H1 (cell line): Measurements from ENCODE around the gene R3HDM2. TPM values are rescaled to one million over a fixed set of nuclear protein-coding genes. Genes with fewer than 3 reads are reported as not detected.

Experiments used
- CTCF ChIA-PET: fragments of 300-600 bp; sonication (Branson Sonifier 250); formaldehyde crosslinking; loops from one replicate; lab custom pipeline; 2021; ENCODE audit not compliant: partially characterized antibody; lab: Charles Lee
- POLR2A ChIA-PET: fragments of 300-600 bp; sonication (Branson Sonifier 250); formaldehyde crosslinking; loops from one replicate; lab custom pipeline; 2021; ENCODE audit warnings: inconsistent platforms; ENCODE audit not compliant: partially characterized antibody; lab: Charles Lee
- DNase-seq, 2 experiments: peaks; one replicate each; pipeline versions ENCODE4 v3.0.0 to v3.0.0-alpha.2; 2010 to 2022; ENCODE audit warnings: low spot score in 2 of 2, low read depth in 1 of 2, mixed read lengths in 1 of 2
- FAIRE-seq: peaks from 2 replicates; lab custom pipeline; 2011; peaks lifted over from hg19 to GRCh38; lab: Jason Lieb, UNC
- H2AFZ ChIP-seq: 2 replicates; pipeline ENCODE4 v1.8.1; 2012; ENCODE audit warnings: low read length, inconsistent platforms
- H2AK5ac ChIP-seq: 2 replicates; pipeline ENCODE4 v1.6.1; 2013; ENCODE audit warnings: low read depth, low read length
- H2BK120ac ChIP-seq: replicated peaks from 2 replicates; pipeline ENCODE3; 2013; ENCODE audit warnings: low read depth, low read length, inconsistent platforms
- H2BK12ac ChIP-seq: 2 replicates; pipeline ENCODE4 v1.6.1; 2013; ENCODE audit warnings: low read depth, low read length
- H2BK15ac ChIP-seq: 2 replicates; pipeline ENCODE4 v1.6.1; 2013; ENCODE audit warnings: low read length
- H2BK20ac ChIP-seq: 2 replicates; pipeline ENCODE4 v1.6.1; 2013; ENCODE audit warnings: low read length
- H2BK5ac ChIP-seq: 2 replicates; pipeline ENCODE4 v1.6.1; 2013; ENCODE audit warnings: low read depth, low read length
- H3K14ac ChIP-seq: 2 replicates; pipeline ENCODE4 v1.6.1; 2013; ENCODE audit warnings: inconsistent platforms; ENCODE audit not compliant: insufficient read length
- H3K18ac ChIP-seq: 2 replicates; pipeline ENCODE4 v1.6.1; 2013; ENCODE audit warnings: low read length; ENCODE audit errors: extremely low read depth
- H3K23ac ChIP-seq: 2 replicates; pipeline ENCODE4 v1.6.1; 2013; ENCODE audit warnings: inconsistent platforms; ENCODE audit not compliant: insufficient read length
- H3K23me2 ChIP-seq: 2 replicates; pipeline ENCODE4 v1.6.1; 2013; ENCODE audit warnings: low read depth, low read length
- H3K27ac ChIP-seq: 2 replicates; pipeline ENCODE4 v1.6.1; 2011; ENCODE audit warnings: low read depth, low read length, inconsistent platforms
- H3K27me3 ChIP-seq, 4 experiments: replicated peaks in 1 of 4; 1 replicate in 1 of 4; 2 replicates in 3 of 4; pipeline versions ENCODE4 v1.6.1 to v1.8.1; 2011 to 2013; ENCODE audit warnings: low read length in 3 of 4, mild to moderate bottlenecking in 3 of 4, inconsistent platforms in 2 of 4, mixed read lengths in 2 of 4, moderate library complexity in 1 of 4; ENCODE audit not compliant: control insufficient read depth in 3 of 4, insufficient read depth in 3 of 4; ENCODE audit errors: extremely low read depth in 1 of 4
- H3K36me3 ChIP-seq, 4 experiments: 2 replicates each; pipeline versions ENCODE4 v1.6.1 to v1.8.1; 2011 to 2013; ENCODE audit warnings: mild to moderate bottlenecking in 4 of 4, low read length in 3 of 4, moderate library complexity in 2 of 4, control low read depth in 1 of 4, inconsistent platforms in 1 of 4; ENCODE audit not compliant: insufficient read depth in 4 of 4, control insufficient read depth in 2 of 4
- H3K4ac ChIP-seq: replicated peaks from 2 replicates; pipeline ENCODE3; 2013; ENCODE audit warnings: low read length, low read depth, mixed read lengths, inconsistent platforms; ENCODE audit not compliant: insufficient read length
- H3K4me1 ChIP-seq, 4 experiments: replicated peaks in 1 of 4; 1 replicate in 1 of 4; 2 replicates in 3 of 4; pipeline versions ENCODE4 v1.6.1 to v1.8.1; 2011 to 2013; ENCODE audit warnings: low read length in 3 of 4, inconsistent platforms in 2 of 4, mixed read lengths in 1 of 4; ENCODE audit not compliant: insufficient read depth in 4 of 4, control insufficient read depth in 3 of 4
- H3K4me2 ChIP-seq, 2 experiments: 2 replicates each; pipeline versions ENCODE4 v1.6.1 to v1.8.1; 2011 to 2013; ENCODE audit warnings: low read depth in 2 of 2, low read length in 2 of 2, control low read depth in 1 of 2, inconsistent platforms in 1 of 2, mild to moderate bottlenecking in 1 of 2; ENCODE audit not compliant: insufficient read depth in 1 of 2
- H3K4me3 ChIP-seq, 4 experiments: fragments of 200-600, 300-600 bp in 1 of 4; sonication (generic), shearing (Covaris generic), sonication (Bioruptor Twin) in 1 of 4; 2 replicates each; pipeline versions ENCODE4 v1.5.1 to v1.8.1; 2011 to 2016; ENCODE audit warnings: low read length in 4 of 4, low read depth in 3 of 4, control low read depth in 2 of 4, inconsistent platforms in 2 of 4, mild to moderate bottlenecking in 2 of 4, mixed read lengths in 1 of 4, moderate library complexity in 1 of 4; ENCODE audit not compliant: insufficient read depth in 2 of 4; ENCODE audit errors: extremely low read depth in 1 of 4
- H3K56ac ChIP-seq: replicated peaks from 2 replicates; pipeline ENCODE3; 2013; ENCODE audit warnings: low read depth, mild to moderate bottlenecking, mixed read lengths, low read length, inconsistent platforms; ENCODE audit not compliant: insufficient read length
- H3K79me1 ChIP-seq: 2 replicates; pipeline ENCODE4 v1.6.1; 2013; ENCODE audit warnings: low read depth, low read length, control low read depth
- H3K79me2 ChIP-seq, 2 experiments: 2 replicates each; pipeline versions ENCODE4 v1.6.1 to v1.8.1; 2012 to 2013; ENCODE audit warnings: low read length in 2 of 2, mild to moderate bottlenecking in 2 of 2, inconsistent platforms in 1 of 2; ENCODE audit not compliant: insufficient read depth in 2 of 2, control insufficient read depth in 1 of 2
- H3K9ac ChIP-seq, 4 experiments: replicated peaks in 1 of 4; 1 replicate in 1 of 4; 2 replicates in 3 of 4; pipeline versions ENCODE4 v1.6.1 to v1.8.1; 2011 to 2013; ENCODE audit warnings: low read depth in 3 of 4, low read length in 3 of 4, control low read depth in 2 of 4, mild to moderate bottlenecking in 2 of 4, moderate library complexity in 2 of 4, inconsistent platforms in 1 of 4; ENCODE audit errors: extremely low read depth in 1 of 4
- H3K9me3 ChIP-seq, 2 experiments: 2 replicates each; pipeline versions ENCODE4 v1.6.1 to v1.8.1; 2012 to 2013; ENCODE audit warnings: mild to moderate bottlenecking in 2 of 2, moderate library complexity in 2 of 2, control low read depth in 1 of 2, inconsistent platforms in 1 of 2, low read depth in 1 of 2, low read length in 1 of 2, mixed read lengths in 1 of 2; ENCODE audit not compliant: insufficient read depth in 2 of 2
- H4K20me1 ChIP-seq, 2 experiments: replicated peaks in 1 of 2; 2 replicates each; pipeline versions ENCODE3 to v1.8.1; 2011 to 2013; ENCODE audit warnings: inconsistent platforms in 2 of 2, low read length in 2 of 2, mild to moderate bottlenecking in 1 of 2; ENCODE audit not compliant: insufficient read depth in 2 of 2, control insufficient read depth in 1 of 2
- H4K5ac ChIP-seq: 2 replicates; pipeline ENCODE4 v1.6.1; 2013; ENCODE audit warnings: low read length, low read depth, mixed read lengths, inconsistent platforms; ENCODE audit not compliant: insufficient read length
- H4K8ac ChIP-seq: 2 replicates; pipeline ENCODE4 v1.8.0; 2013; ENCODE audit warnings: mild to moderate bottlenecking, moderate library complexity, low read length, inconsistent platforms; ENCODE audit not compliant: insufficient read depth; ENCODE audit errors: extremely low read depth
- H4K91ac ChIP-seq: replicated peaks from 2 replicates; pipeline ENCODE3; 2013; ENCODE audit warnings: low read length, mixed read lengths, inconsistent platforms; ENCODE audit not compliant: insufficient read length
- EZH2 ChIP-seq: fragments of 200-600 bp; sonication (generic); IDR thresholded peaks from 2 replicates; pipeline ENCODE4 v1.7.1; 2012; ENCODE audit warnings: low read depth, mild to moderate bottlenecking, moderate library complexity, low read length, inconsistent platforms; ENCODE audit not compliant: severe bottlenecking
- SIX5 ChIP-seq: IDR thresholded peaks from 2 replicates; pipeline ENCODE4 v1.6.1; 2011; ENCODE audit warnings: mild to moderate bottlenecking, low read depth, low read length
- WGBS, 2 experiments: shearing (Covaris generic) in 1 of 2; methylation state at CpG; one replicate each; pipeline versions ENCODE4 v1.1.6 to v1.1.7; 2013 to 2015; ENCODE audit warnings: low lambda C conversion rate in 2 of 2, mixed read lengths in 2 of 2, inconsistent platforms in 1 of 2, low coverage in 1 of 2, missing lambda C conversion rate in 1 of 2; ENCODE audit not compliant: insufficient replicate concordance in 2 of 2, insufficient coverage in 1 of 2, insufficient read length in 1 of 2; ENCODE audit errors: extremely low coverage in 1 of 2, missing lambda C conversion rate in 1 of 2; 5-methylcytosine and 5-hydroxymethylcytosine counted together
- polyA plus RNA-seq, 7 experiments: library from polyadenylated mRNA; depleted of rRNA in 3 of 7; stranded (reverse) in 5 of 7; unstranded in 2 of 7; fragments of >200 nt in 5 of 7; fragments of 200-250 nt in 2 of 7; gene quantifications; 1 replicate in 5 of 7; 2 replicates in 1 of 7; 4 replicates in 1 of 7; pipeline versions ENCODE4 v1.2.1 to v1.2.3, GENCODE V29; 2011 to 2013; ENCODE audit warnings: missing spikeins in 2 of 7, mixed read lengths in 2 of 7
- total RNA-seq: library from RNA; stranded (reverse); fragmentation: NEBNext Ultra II Directional; extraction: Animal tissue kit (Norgen Biotek cat#: 25700); gene quantifications from 2 replicates; pipeline ENCODE4 v1.2.1, GENCODE V29; 2021

Gene R3HDM2
- total and polyA plus RNA-seq, 2 of the 8 experiments (the other 6 are each of a cell fraction or from before 2014, with no cell fraction given) = 25.6 to 27.0 TPM

DNA sequence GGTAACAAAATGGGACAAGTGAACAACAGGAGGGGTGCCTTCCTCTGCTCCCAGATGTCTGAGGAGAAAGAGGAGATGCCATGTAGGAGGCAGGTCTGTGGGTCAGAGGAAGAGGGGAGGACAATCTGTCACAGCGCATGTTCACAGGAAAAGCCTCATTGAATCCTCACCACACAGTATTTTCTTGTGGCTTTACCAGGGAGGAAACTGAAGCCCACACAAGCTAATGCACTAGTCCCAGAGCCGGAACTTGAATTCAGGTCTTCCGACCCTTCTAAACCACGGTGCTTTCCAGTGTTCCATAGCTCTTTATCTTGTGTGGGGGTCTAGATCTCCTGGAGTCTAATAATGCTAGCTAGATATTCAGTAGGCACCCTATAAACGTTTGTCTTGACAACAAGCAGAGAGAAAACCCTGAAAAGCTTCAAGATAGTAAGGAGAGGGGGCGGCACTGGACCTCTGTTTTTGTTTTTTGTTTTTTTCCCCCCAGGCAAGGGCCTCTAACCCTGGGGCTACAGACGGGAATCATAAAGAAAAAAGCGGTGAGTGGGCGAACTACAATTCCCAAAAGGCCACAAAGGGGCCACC, 201.7 kb downstream of the R3HDM2 start:
- Histone ChIP-seq H3K23me2 (peaks cover 14% of the 10 kb centered on the region), H2BK5ac (peak overlapping the region; percentile 96; the same call in 1 of the 2 replicates), H3K9ac (peak overlapping the region in 3 of 4 experiments; percentile 95 to 99 (median 97); a peak in 5 of 7 replicates), H3K27ac (no peak overlapping the region), H4K20me1 (peaks cover 12 to 28% of the 10 kb centered on the region in 2 experiments), H3K56ac (no peak overlapping the region), H3K9me3 (no peaks in the 10 kb centered on the region), H3K23ac (no peak overlapping the region), H3K27me3 (peaks cover 17 to 38% (median 33%) of the 10 kb centered on the region in 4 experiments), H2AK5ac (peak overlapping the region; percentile 40; the same call in 1 of the 2 replicates), H3K4me3 (peak overlapping the region; percentile 69 to 93 (median 81)), H3K4ac (no peak overlapping the region), H3K36me3 (peaks cover 28 to 37% (median 31%) of the 10 kb centered on the region in 4 experiments), H3K14ac (no peak overlapping the region), H3K79me2 (peaks cover 6 to 15% of the 10 kb centered on the region in 2 experiments; a peak in 3 of 4 replicates), H4K8ac (no peak overlapping the region), H2BK15ac (no peak overlapping the region; the same call in 1 of the 2 replicates), H3K18ac (no peak overlapping the region), H4K5ac (no peak overlapping the region), H3K4me2 (peak overlapping the region; percentile 94 to 95), H2BK120ac (no peak overlapping the region), H4K91ac (no peak overlapping the region), H2AFZ (no peak overlapping the region), H3K4me1 (peaks cover 4 to 45% (median 23%) of the 10 kb centered on the region in 4 experiments), H2BK12ac (no peak overlapping the region; the same call in 1 of the 2 replicates), H3K79me1 (peaks cover 11% of the 10 kb centered on the region), H2BK20ac (no peak overlapping the region)
- 24% methylated on average over 9 of the region's 9 CpGs; no CpG with 5 or more reads in 1 of the 2 experiments for WGBS, 2 experiments
- CTCF ChIA-PET = interaction anchor here (0.7 to 27.9 kb wide), 9 partner anchors 14 to 227 kb away, joined by 3 to 726 read pairs (median 3); partner anchors contain the start of genes INHBE, NXPH4 and STAC3
- no peak for FAIRE-seq
- POLR2A ChIA-PET = interaction anchor here (0.6 to 22.1 kb wide), 28 partner anchors 12 to 1125 kb away, joined by 3 to 852 read pairs (median 7); partner anchors contain the start of genes DCTN2, GLI1, INHBE and LRP1
- no peak for DNase-seq
- TF ChIP-seq SIX5 (peak; percentile 80), EZH2 (no peak)
